Colon (tissue), 2 donors: ENCODE results near the gene PPP2R2C.

Experiments used
- FAIRE-seq: peaks from 2 replicates; lab custom pipeline; 2012; peaks lifted over from hg19 to GRCh38; lab: Jason Lieb, UNC
- donor health status: control.
- donor health status: control.

PPP2R2C gene

GRCh38 chr4:6327220-6327917 lies 145.0 kb downstream of the PPP2R2C start:
- FAIRE-seq: no peak

- FAIRE-seq: no peak
Observed at GRCh38 chr4:6326312-6327060, 145.9 kb downstream of the PPP2R2C start.

GRCh38 chr4:6325788-6326290 lies 146.6 kb downstream of the PPP2R2C start:
- no peak for FAIRE-seq

- no peak for FAIRE-seq
Observed at GRCh38 chr4:6324999-6325787, 147.2 kb downstream of the PPP2R2C start.

GRCh38 chr4:6324461-6324998 lies 147.9 kb downstream of the PPP2R2C start:
- FAIRE-seq: no peak

DNA sequence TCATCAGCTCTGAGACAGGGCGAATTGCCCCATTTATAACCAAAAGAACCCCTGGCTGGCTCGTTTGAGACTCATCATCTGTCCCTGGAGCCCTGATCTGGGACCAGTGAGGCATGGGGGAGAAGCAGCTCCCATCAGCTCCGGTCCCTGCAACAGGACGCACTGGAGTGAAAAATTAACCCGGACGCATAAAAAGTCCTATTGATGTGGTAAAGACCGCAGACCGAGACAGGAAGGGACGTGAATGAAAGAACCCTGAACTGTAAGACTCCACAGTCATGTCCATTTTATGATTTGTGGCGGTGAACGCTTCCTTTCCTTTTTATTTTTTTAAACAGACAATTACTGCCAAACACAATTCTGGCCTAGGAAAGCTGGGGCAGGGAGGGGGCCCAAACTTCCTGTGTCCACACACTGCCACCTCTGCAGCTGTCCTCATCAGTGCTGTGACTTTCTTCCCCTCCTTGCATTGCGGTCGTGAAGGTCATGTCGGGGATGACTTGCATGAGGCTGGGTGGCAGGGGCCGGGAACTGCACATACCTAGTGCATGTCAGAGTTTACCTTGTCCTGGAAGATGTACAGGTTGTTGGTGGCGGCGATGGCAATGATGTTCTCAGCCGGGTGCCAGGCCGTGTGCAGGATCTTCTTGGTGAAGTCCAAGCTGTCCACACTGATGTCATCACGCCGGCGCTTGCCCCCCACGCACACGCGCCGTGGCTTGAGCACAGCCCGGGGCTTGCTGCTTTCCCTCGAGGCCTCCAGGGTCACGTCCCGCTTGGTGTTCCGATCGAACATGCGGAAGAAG lies 149.4 kb downstream of the PPP2R2C start:
- no peak for FAIRE-seq

DNA sequence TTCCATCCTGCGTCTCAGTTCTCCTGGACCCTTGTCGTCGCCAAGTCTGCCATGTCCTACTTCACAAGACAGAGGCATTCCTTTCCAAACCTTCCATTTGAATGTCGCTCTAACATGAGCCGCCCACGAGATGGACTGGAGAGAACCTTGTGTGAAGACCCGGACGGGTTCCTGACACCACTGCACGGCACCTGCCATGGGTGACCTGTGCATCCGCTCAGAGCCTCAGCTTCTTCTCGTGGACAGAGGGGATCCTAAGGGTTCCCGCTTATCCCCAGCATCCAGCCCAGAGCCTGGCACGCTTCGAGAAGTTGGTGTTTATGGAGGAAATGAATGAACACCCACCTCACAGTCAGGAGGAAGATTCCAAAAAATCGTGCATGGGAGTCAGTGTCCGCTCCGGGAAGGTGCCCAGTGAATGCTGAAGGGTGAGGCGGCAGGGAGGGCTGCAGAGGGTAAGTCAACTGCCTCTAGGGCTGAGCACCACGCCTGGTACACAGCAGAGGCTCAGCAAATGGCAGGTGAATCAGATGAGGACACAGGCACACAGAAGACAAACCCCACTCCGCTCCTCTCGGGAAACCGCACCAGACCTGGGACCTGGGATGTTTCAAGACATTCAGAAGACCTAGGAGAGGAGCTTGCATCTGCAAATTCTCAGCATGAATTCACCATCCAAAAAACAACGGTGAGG lies 150.2 kb downstream of the PPP2R2C start:
- no peak for FAIRE-seq

DNA sequence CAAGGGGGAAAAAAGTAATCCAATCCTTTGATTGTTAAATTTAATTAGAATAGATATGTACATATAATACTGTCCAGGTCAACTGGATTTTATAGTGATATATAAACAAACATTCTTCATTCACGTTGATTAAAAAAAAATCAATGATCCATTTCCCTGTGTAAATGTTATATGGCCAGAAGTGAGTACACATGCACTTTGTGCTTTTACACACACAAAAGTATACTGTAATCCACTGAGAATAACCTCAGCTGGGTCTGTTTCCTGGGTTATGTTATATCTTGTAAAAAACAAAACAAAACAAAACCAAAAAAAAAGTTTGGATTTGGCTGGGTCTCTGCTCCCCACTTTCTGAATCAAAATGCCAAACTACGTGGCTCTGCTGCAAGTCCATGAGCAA lies 151.1 kb downstream of the PPP2R2C start:
- FAIRE-seq: no peak

GRCh38 chr4:6320663-6321062 lies 151.8 kb downstream of the PPP2R2C start:
- FAIRE-seq: no peak

DNA sequence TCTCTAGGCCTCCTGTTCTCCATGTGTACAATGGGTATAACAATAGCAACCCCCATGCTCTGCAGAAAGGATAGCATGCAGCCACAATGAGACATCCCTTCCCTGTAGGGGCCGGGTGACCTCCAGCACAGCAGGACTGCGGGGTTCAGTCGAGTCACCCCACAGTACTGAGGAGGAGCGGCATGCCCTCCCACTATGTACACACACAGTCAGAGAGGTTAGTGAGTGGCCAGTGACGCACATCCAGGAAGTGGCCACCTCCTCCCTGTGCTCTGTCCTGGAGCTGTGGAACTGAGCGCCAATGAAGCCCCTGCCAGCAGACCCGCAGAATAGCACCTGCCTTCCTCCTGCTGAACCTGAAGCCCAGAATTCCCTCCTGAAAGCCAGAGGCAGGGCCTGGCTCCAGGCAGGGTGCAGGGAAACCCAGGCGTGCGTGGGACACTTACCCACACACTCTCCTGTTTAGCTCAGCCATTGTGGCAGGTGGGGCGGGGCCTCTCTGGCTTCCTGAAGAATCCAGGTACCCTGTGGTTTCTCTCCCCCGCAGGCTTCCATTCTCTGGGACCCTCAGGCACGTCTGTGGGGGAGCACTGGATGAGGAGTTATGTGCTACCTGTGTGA lies 152.8 kb downstream of the PPP2R2C start:
- no peak for FAIRE-seq

DNA sequence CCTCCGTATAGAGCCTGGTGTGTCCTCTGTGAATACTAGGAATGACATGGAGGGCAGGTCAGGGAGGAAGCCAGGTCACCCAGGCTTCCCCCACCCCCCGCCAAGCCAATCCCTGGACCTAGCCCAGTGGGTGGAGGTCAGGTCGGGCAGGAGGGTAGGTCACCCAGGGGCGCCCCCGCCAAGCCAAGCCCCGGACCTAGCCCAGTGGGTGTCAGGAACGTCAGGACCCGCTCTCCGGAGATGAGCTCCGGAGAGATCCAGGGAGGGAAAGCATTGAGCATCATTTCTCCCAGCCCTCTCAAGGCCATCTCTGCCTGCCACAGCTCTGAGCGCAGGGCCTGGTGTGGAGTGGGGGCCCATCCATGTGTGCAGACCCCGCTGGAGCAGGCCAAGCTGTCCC lies 154.2 kb downstream of the PPP2R2C start:
- no peak for FAIRE-seq

DNA sequence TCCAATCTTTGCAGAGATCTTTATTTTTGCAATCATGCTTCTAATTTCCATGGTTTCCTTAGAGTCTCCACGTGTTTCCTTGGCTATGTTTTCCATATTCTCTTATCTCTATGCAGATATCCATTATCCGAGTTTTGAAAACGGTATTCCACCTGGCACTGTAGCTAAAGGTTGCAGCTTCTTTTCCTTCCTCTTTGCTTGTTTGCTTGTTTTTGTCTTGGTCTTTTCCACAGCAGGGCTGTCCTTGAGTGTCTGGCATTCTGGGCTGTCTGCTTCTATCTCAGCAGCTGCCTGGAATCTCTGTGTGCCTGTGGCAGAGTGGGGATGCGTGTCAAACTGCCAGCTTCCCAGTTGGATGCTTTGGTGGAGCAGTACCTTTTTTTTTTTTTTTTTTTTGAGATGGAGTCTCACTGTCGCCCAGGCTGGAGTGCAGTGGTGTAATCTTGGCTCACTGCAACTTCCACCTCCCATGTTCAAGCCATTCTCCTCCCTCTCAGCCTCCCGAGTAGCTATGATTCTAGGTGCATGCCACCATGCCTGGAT lies 155.9 kb downstream of the PPP2R2C start:
- FAIRE-seq: no peak

GRCh38 chr4:6313216-6313615 lies 159.2 kb downstream of the PPP2R2C start:
- no peak for FAIRE-seq

GRCh38 chr4:6309777-6310176 lies 162.6 kb downstream of the PPP2R2C start:
- no peak for FAIRE-seq

DNA sequence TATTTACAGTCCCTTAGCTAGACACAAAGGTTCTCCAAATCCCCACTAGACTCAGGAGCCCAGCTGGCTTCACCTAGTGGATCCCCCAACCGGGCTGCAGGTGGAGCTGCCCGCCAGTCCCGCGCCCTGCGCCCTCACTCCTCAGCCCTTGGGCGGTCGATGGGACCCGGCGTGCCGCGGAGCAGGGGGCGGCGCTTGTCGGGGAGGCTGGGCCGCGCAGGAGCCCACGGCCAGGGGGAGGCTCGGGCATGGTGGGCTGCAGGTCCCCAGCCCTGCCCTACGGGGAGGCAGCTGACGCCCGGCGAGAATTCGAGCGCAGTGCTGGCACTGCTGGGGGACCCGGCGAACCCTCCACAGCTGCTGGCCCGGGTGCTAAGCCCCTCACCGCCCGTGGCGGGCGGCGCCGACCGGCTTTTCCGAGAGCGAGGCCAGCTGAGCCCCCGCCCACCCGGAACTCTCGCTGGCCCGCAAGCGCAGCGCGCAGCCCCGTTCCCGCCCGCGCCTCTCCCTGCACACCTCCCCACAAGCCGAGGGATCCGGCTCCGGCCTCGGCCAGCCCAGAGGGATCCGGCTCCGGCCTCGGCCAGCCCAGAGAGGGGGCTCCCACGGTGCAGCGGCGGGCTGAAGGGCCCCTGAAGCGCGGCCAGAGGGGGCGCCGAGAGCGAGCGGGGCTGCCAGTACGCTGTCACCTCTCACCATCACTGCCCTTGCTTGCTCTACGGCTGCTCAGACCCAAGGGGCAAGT lies 163.3 kb downstream of the PPP2R2C start:
- no peak for FAIRE-seq

DNA sequence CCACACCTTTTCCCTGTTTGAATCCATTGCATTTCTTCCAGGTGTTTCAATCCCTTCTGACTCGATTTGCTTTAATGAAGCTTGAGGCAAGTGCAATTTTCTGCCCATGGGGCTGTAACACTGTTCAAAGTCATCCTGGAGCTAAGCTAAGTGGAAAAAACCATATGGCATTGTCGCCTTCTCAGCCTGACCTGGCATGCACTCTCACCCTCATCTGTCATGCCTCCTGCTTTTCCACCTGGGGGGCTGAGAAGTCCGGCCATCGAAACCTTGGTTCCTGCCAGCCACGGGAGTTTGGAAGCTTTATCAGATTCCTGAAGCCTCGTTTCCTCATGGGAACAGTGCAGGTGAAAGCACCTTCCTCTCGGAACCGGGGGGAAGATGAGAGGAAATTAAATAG lies 164.5 kb downstream of the PPP2R2C start:
- no peak for FAIRE-seq

- no peak for FAIRE-seq
Observed at GRCh38 chr4:6307230-6307629, 165.2 kb downstream of the PPP2R2C start.

- FAIRE-seq: no peak
Observed at GRCh38 chr4:6306299-6306698, 166.1 kb downstream of the PPP2R2C start.

DNA sequence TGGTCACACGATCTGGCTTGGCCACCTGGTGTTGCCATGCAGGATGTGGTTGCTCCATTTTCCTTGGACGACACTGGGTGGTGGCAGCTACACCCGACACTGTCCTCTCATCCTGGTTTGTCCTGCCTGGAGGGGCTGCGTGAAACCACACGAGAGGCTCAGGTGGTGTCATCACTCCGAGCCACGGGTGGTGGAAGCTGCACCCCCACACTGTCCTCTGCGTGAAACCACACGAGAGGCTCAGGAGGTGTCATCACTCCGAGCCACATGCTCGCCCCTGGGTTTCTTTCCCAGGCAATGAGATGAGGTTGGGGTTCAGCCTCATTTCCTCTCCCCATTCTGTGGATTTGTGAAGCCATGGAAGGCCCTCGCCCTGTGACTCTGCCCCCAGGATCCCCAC lies 168.5 kb downstream of the PPP2R2C start:
- no peak for FAIRE-seq

- no peak for FAIRE-seq
Observed at GRCh38 chr4:6302869-6303268, 169.5 kb downstream of the PPP2R2C start.
